Vagina (tissue), 2 donors: ENCODE data around the gene PRR23E. TPM values are rescaled to one million over a fixed set of nuclear protein-coding genes. Genes with fewer than 3 reads are reported as not detected.

Source experiments
- DNase-seq, 2 donors: peaks; one replicate each; pipeline ENCODE4 v3.0.0-alpha.2; 2017; ENCODE audit errors: extremely low spot score in 2 of 2
- H3K27ac ChIP-seq: fragments of 200-600 bp; sonication (generic); one replicate; pipeline ENCODE4 v1.5.1; 2019
- H3K27me3 ChIP-seq: fragments of 200-600 bp; sonication (generic); one replicate; pipeline ENCODE4 v1.5.1; 2019
- H3K36me3 ChIP-seq, 2 donors: fragments of 200-600 bp; sonication (generic); one replicate each; pipeline ENCODE4 v1.5.1; 2017 to 2019
- H3K4me1 ChIP-seq: fragments of 200-600 bp; sonication (generic); one replicate; pipeline ENCODE4 v1.5.1; 2019
- H3K4me3 ChIP-seq, 2 donors: fragments of 200-600 bp; sonication (generic); 1 replicate in 1 of 2; 2 replicates in 1 of 2; pipeline ENCODE4 v1.5.1; 2016 to 2019
- H3K9me3 ChIP-seq: fragments of 200-600 bp; sonication (generic); one replicate; pipeline ENCODE4 v1.5.1; 2019
- CTCF ChIP-seq, 3 experiments: fragments of 450-650 bp in 2 of 3; fragments of 200-600 bp in 1 of 3; sonication (generic) in 1 of 3; IDR thresholded peaks; one replicate each; pipeline ENCODE4 v1.5.1; 2017 to 2019; ENCODE audit warnings: antibody characterized with exemption in 3 of 3, mild to moderate bottlenecking in 2 of 3, moderate library complexity in 2 of 3
- POLR2A ChIP-seq, 2 donors: fragments of 450-650 bp; IDR thresholded peaks; one replicate each; pipeline ENCODE4 v1.6.1; 2017; ENCODE audit warnings: antibody characterized with exemption in 2 of 2, mild to moderate bottlenecking in 2 of 2, moderate library complexity in 2 of 2
- POLR2AphosphoS5 ChIP-seq, 2 donors: sonication (generic); formaldehyde crosslinking; IDR thresholded peaks; one replicate each; pipeline ENCODE4 v1.9.0; 2017; ENCODE audit warnings: antibody characterized with exemption in 2 of 2, mild to moderate bottlenecking in 2 of 2, low read depth in 1 of 2; ENCODE audit not compliant: insufficient read depth in 1 of 2
- intact Hi-C: fragments of 100-400 bp; cut with DNase I; formaldehyde crosslinking; loops from one replicate; pipeline ENCODE4 v1.15.1; 2023
- total RNA-seq: library from RNA; depleted of rRNA; stranded (reverse); fragments of >200 nt; gene quantifications from one replicate; pipeline ENCODE4 v1.2.3, GENCODE V29; 2016

Gene PRR23E
- total RNA-seq, 1 donor from 2014 or later = not detected

- no peaks in the 10 kb centered on the region for H3K9me3 ChIP-seq
- no peak for DNase-seq
- intact Hi-C loops = no loop called here
- no peaks in the 10 kb centered on the region for H3K36me3 ChIP-seq
- no peaks in the 10 kb centered on the region for H3K4me1 ChIP-seq
- H3K27ac ChIP-seq = no peak overlapping the region
- TF ChIP-seq CTCF (IDR thresholded peaks at IDR 0.05) = no peak
- TF ChIP-seq POLR2AphosphoS5 (IDR thresholded peaks at IDR 0.05; ENCODE audit: insufficient read depth in 1 of 2, low read depth in 1 of 2) = no peak
- TF ChIP-seq POLR2A (IDR thresholded peaks at IDR 0.05) = no peak
- H3K4me3 ChIP-seq = no peak overlapping the region
- H3K27me3 ChIP-seq = no peaks in the 10 kb centered on the region
These were observed 10.1 kb downstream of the PRR23E start for GRCh38 chr3:127203024-127203423.

- DNase-seq = no peak
- Histone ChIP-seq H3K27ac (no peak overlapping the region), H3K4me1 (no peaks in the 10 kb centered on the region), H3K4me3 (no peak overlapping the region), H3K36me3 (no peaks in the 10 kb centered on the region), H3K9me3 (no peaks in the 10 kb centered on the region), H3K27me3 (no peaks in the 10 kb centered on the region)
- no peak for TF ChIP-seq CTCF (IDR thresholded peaks at IDR 0.05)
- no peak for TF ChIP-seq POLR2AphosphoS5 (IDR thresholded peaks at IDR 0.05; ENCODE audit: insufficient read depth in 1 of 2, low read depth in 1 of 2)
- no peak for TF ChIP-seq POLR2A (IDR thresholded peaks at IDR 0.05)
- intact Hi-C loops = no loop called here
These were observed 12.1 kb downstream of the PRR23E start for GRCh38 chr3:127204841-127205582.

GRCh38 chr3:127206154-127206553 lies 13.2 kb downstream of the PRR23E start:
- TF ChIP-seq CTCF (IDR thresholded peaks at IDR 0.05) (no peak), POLR2AphosphoS5 (IDR thresholded peaks at IDR 0.05; ENCODE audit: insufficient read depth in 1 of 2, low read depth in 1 of 2) (no peak), POLR2A (IDR thresholded peaks at IDR 0.05) (no peak)
- intact Hi-C loops = no loop called here
- Histone ChIP-seq H3K27ac (no peak overlapping the region), H3K4me1 (no peaks in the 10 kb centered on the region), H3K4me3 (no peak overlapping the region), H3K27me3 (no peaks in the 10 kb centered on the region), H3K36me3 (no peaks in the 10 kb centered on the region), H3K9me3 (no peaks in the 10 kb centered on the region)
- no peak for DNase-seq

GRCh38 chr3:127206611-127207516 lies 13.9 kb downstream of the PRR23E start:
- H3K4me1 ChIP-seq = no peaks in the 10 kb centered on the region
- H3K9me3 ChIP-seq = no peaks in the 10 kb centered on the region
- no peak overlapping the region for H3K4me3 ChIP-seq
- peak in 1 of 2 donors; percentile 81 for DNase-seq
- H3K27ac ChIP-seq = no peak overlapping the region
- intact Hi-C loops = no loop called here
- H3K36me3 ChIP-seq = no peaks in the 10 kb centered on the region
- TF ChIP-seq POLR2A (IDR thresholded peaks at IDR 0.05) = no peak
- no peak for TF ChIP-seq CTCF (IDR thresholded peaks at IDR 0.05)
- TF ChIP-seq POLR2AphosphoS5 (IDR thresholded peaks at IDR 0.05; ENCODE audit: insufficient read depth in 1 of 2, low read depth in 1 of 2) = no peak
- no peaks in the 10 kb centered on the region for H3K27me3 ChIP-seq
